Omental fat pad (tissue), 4 donors: ENCODE data around the gene FAM118A. TPM values are rescaled to one million over a fixed set of nuclear protein-coding genes. Genes with fewer than 3 reads are reported as not detected.

ENCODE experiments used
- ATAC-seq: fragments of 150-250 bp; one replicate; pipeline ENCODE4 v1.9.1; 2016; ENCODE audit warnings: mild to moderate bottlenecking, moderate library complexity; ENCODE audit not compliant: low FRiP score
- DNase-seq: peaks from one replicate; pipeline ENCODE4 v3.0.0-alpha.2; 2019; ENCODE audit warnings: low spot score
- CTCF ChIP-seq, 3 donors: fragments of 450-650 bp; IDR thresholded peaks; one replicate each; pipeline ENCODE4 v1.5.1; 2016 to 2017; ENCODE audit warnings: antibody characterized with exemption in 3 of 3, mild to moderate bottlenecking in 3 of 3, moderate library complexity in 2 of 3
- total RNA-seq, 4 donors: library from RNA; depleted of rRNA; stranded (reverse); fragments of >200 nt; gene quantifications; one replicate each; pipeline ENCODE4 v1.1.0, GENCODE V29; 2016

Gene FAM118A
- total RNA-seq, 4 donors from 2014 or later, result 16.9 to 59.0 (median 33.7) TPM

GRCh38 chr22:45310977-45311531, 1.3 kb downstream of the FAM118A start:
- DNase-seq, result no peak
- no peak for ATAC-seq
- no peak for TF ChIP-seq CTCF (IDR thresholded peaks at IDR 0.05)

- ATAC-seq, result no peak
- no peak for DNase-seq
- TF ChIP-seq CTCF (IDR thresholded peaks at IDR 0.05), result no peak
Observed at GRCh38 chr22:45312415-45312814, 2.7 kb downstream of the FAM118A start.

GRCh38 chr22:45312856-45313255, 3.1 kb downstream of the FAM118A start:
- no peak for TF ChIP-seq CTCF (IDR thresholded peaks at IDR 0.05)
- ATAC-seq (no peak), DNase-seq (no peak)

- no peak for DNase-seq
- no peak for TF ChIP-seq CTCF (IDR thresholded peaks at IDR 0.05)
- no peak for ATAC-seq
Observed at GRCh38 chr22:45314054-45314721, 4.5 kb downstream of the FAM118A start.

GRCh38 chr22:45314786-45315185, 5.1 kb downstream of the FAM118A start:
- ATAC-seq (no peak), DNase-seq (no peak)
- no peak for TF ChIP-seq CTCF (IDR thresholded peaks at IDR 0.05)

GRCh38 chr22:45316796-45317526, 7.2 kb downstream of the FAM118A start:
- no peak for DNase-seq
- no peak for TF ChIP-seq CTCF (IDR thresholded peaks at IDR 0.05)

More at GRCh38 chr22:45316796-45317526, 7.2 kb downstream of the FAM118A start:
- no peak for ATAC-seq
